Endodermal cell (in vitro differentiated cells): ENCODE data around the gene SCGN. TPM values are rescaled to one million over a fixed set of nuclear protein-coding genes. Genes with fewer than 3 reads are reported as not detected.

Source experiments
- DNase-seq: peaks from one replicate; pipeline ENCODE4 v3.0.0-alpha.2; 2017
- H3K27ac ChIP-seq: 2 replicates; pipeline ENCODE4 v1.5.1; 2013; ENCODE audit warnings: mild to moderate bottlenecking, low read depth, low read length, moderate library complexity
- H3K27me3 ChIP-seq: 2 replicates; pipeline ENCODE4 v1.6.1; 2013; ENCODE audit warnings: mild to moderate bottlenecking, low read length, moderate library complexity; ENCODE audit not compliant: insufficient read depth, control insufficient read depth, poor library complexity, severe bottlenecking
- H3K36me3 ChIP-seq: 2 replicates; pipeline ENCODE4 v1.7.0; 2013; ENCODE audit warnings: mild to moderate bottlenecking, low read length, moderate library complexity; ENCODE audit not compliant: control insufficient read depth, insufficient read depth
- H3K4me1 ChIP-seq: one replicate; pipeline ENCODE4 v1.7.0; 2013; ENCODE audit warnings: low read length; ENCODE audit not compliant: control insufficient read depth, insufficient read depth
- H3K4me3 ChIP-seq: 2 replicates; pipeline ENCODE4 v1.5.1; 2013; ENCODE audit warnings: mild to moderate bottlenecking, low read length, moderate library complexity
- H3K9ac ChIP-seq: 2 replicates; pipeline ENCODE4 v1.6.1; 2013; ENCODE audit warnings: mild to moderate bottlenecking, low read length, moderate library complexity; ENCODE audit not compliant: poor library complexity, severe bottlenecking; ENCODE audit errors: extremely low read depth
- H3K9me3 ChIP-seq: 2 replicates; pipeline ENCODE4 v1.6.1; 2013; ENCODE audit warnings: mild to moderate bottlenecking, low read length, moderate library complexity; ENCODE audit not compliant: control insufficient read depth
- H3K27ac Mint-ChIP-seq: 2 replicates; pipeline ENCODE4 v1.8.0; 2020; ENCODE audit warnings: mixed read lengths
- H3K27me3 Mint-ChIP-seq: 2 replicates; pipeline ENCODE4 v1.8.0; 2021; ENCODE audit warnings: mild to moderate bottlenecking, mixed read lengths; ENCODE audit not compliant: insufficient read depth
- H3K36me3 Mint-ChIP-seq: 2 replicates; pipeline ENCODE4 v1.8.0; 2020; ENCODE audit warnings: low read depth, mixed read lengths
- H3K4me1 Mint-ChIP-seq: 2 replicates; pipeline ENCODE4 v1.8.0; 2020; ENCODE audit warnings: mixed read lengths
- H3K4me3 Mint-ChIP-seq: 2 replicates; pipeline ENCODE4 v1.8.0; 2020; ENCODE audit warnings: mild to moderate bottlenecking, moderate library complexity, mixed read lengths
- H3K9me3 Mint-ChIP-seq: 2 replicates; pipeline ENCODE4 v1.8.0; 2020; ENCODE audit warnings: mild to moderate bottlenecking, mixed read lengths
- CTCF ChIP-seq: fragments of 200-600 bp; sonication (generic); conservative IDR thresholded peaks from 2 replicates; pipeline ENCODE4 v1.5.0; 2021; ENCODE audit warnings: antibody characterized with exemption, mild to moderate bottlenecking
- WGBS, 2 experiments: methylation state at CpG; one replicate each; pipeline versions ENCODE4 v1.1.5 to v1.1.7; 2013; ENCODE audit warnings: missing lambda C conversion rate in 2 of 2, mixed read lengths in 1 of 2; ENCODE audit not compliant: insufficient coverage in 1 of 2, insufficient read length in 1 of 2; 5-methylcytosine and 5-hydroxymethylcytosine counted together
- total RNA-seq, 2 donors: library from RNA; stranded (reverse); fragmentation: NEBNext Ultra II Directional in 1 of 2; extraction: Animal tissue kit (Norgen Biotek cat#: 25700) in 1 of 2; gene quantifications; 2 replicates in 1 of 2; 3 replicates in 1 of 2; pipeline ENCODE4 v1.2.1, GENCODE V29; 2021

SCGN gene
- total RNA-seq, 2 donors from 2014 or later, result not detected

- no peak overlapping the region for H3K4me3 Mint-ChIP-seq
- no peak for TF ChIP-seq CTCF
- Histone ChIP-seq H3K9ac (no peak overlapping the region), H3K4me3 (no peak overlapping the region), H3K4me1 (no peaks in the 10 kb centered on the region), H3K9me3 (no peaks in the 10 kb centered on the region), H3K27me3 (peaks cover 12% of the 10 kb centered on the region), H3K27ac (no peak overlapping the region), H3K36me3 (no peaks in the 10 kb centered on the region)
- no peaks in the 10 kb centered on the region for H3K9me3 Mint-ChIP-seq
- peaks cover 45% of the 10 kb centered on the region for H3K27me3 Mint-ChIP-seq
- no peak overlapping the region for H3K27ac Mint-ChIP-seq
- peaks cover 15% of the 10 kb centered on the region for H3K4me1 Mint-ChIP-seq
- 67 to 88% methylated on average over 5 of the region's 5 CpGs for WGBS, 2 experiments
- H3K36me3 Mint-ChIP-seq, result no peaks in the 10 kb centered on the region
- DNase-seq, result no peak
These were observed 10.6 kb upstream of the SCGN start for GRCh38 chr6:25641377-25641776.

- no peak overlapping the region for H3K27ac Mint-ChIP-seq
- no peak overlapping the region for H3K4me3 Mint-ChIP-seq
- Histone ChIP-seq H3K4me3 (no peak overlapping the region), H3K9ac (no peak overlapping the region), H3K36me3 (no peaks in the 10 kb centered on the region), H3K27ac (no peak overlapping the region), H3K4me1 (no peaks in the 10 kb centered on the region), H3K9me3 (no peaks in the 10 kb centered on the region), H3K27me3 (peaks cover 12% of the 10 kb centered on the region)
- H3K9me3 Mint-ChIP-seq, result no peaks in the 10 kb centered on the region
- H3K27me3 Mint-ChIP-seq, result peaks cover 45% of the 10 kb centered on the region
- H3K4me1 Mint-ChIP-seq, result peaks cover 12% of the 10 kb centered on the region
- TF ChIP-seq CTCF, result no peak
- WGBS, 2 experiments, result 94 to 100% methylated on average over 2 to 3 of the region's 3 CpGs
- H3K36me3 Mint-ChIP-seq, result no peaks in the 10 kb centered on the region
- no peak for DNase-seq
These were observed 9.9 kb upstream of the SCGN start for GRCh38 chr6:25641940-25642666.

GRCh38 chr6:25642667-25643328, 9.2 kb upstream of the SCGN start:
- H3K27ac Mint-ChIP-seq, result no peak overlapping the region
- peaks cover 47% of the 10 kb centered on the region for H3K27me3 Mint-ChIP-seq
- H3K27ac ChIP-seq, result no peak overlapping the region
- H3K27me3 ChIP-seq, result peaks cover 15% of the 10 kb centered on the region
- no peaks in the 10 kb centered on the region for H3K9me3 ChIP-seq
- TF ChIP-seq CTCF, result no peak
- no peaks in the 10 kb centered on the region for H3K36me3 Mint-ChIP-seq
- H3K4me1 Mint-ChIP-seq, result peaks cover 7% of the 10 kb centered on the region
- no peaks in the 10 kb centered on the region for H3K36me3 ChIP-seq
- no peak overlapping the region for H3K4me3 ChIP-seq
- H3K4me3 Mint-ChIP-seq, result no peak overlapping the region
- no peak overlapping the region for H3K9ac ChIP-seq
- H3K4me1 ChIP-seq, result no peaks in the 10 kb centered on the region
- H3K9me3 Mint-ChIP-seq, result no peaks in the 10 kb centered on the region
- 89 to 100% methylated on average over 1 to 3 of the region's 3 CpGs for WGBS, 2 experiments
- DNase-seq, result no peak
